ENCODE data around the gene FBLN2.

FBLN2 gene

GRCh38 chr3:13624671-13625125 lies 75.8 kb downstream of the FBLN2 start:
- no peak for TF ChIP-seq CTCF (IDR thresholded peaks at IDR 0.05; ENCODE audit: control insufficient read depth, insufficient read depth, low read depth, low read length, missing control alignments)
- no peak overlapping the region for H3K4me3 ChIP-seq (ENCODE audit: control insufficient read depth, low read depth, low read length)
- no peak for DNase-seq (ENCODE audit: low read depth)

GRCh38 chr3:13626396-13626795 lies 77.5 kb downstream of the FBLN2 start:
- no peak overlapping the region for H3K4me3 ChIP-seq (ENCODE audit: control insufficient read depth, low read depth, low read length)
- no peak for TF ChIP-seq CTCF (IDR thresholded peaks at IDR 0.05; ENCODE audit: control insufficient read depth, insufficient read depth, low read depth, low read length, missing control alignments)
- DNase-seq (ENCODE audit: low read depth): no peak

- H3K4me3 ChIP-seq (ENCODE audit: control insufficient read depth, low read depth, low read length): no peak overlapping the region
- TF ChIP-seq CTCF (IDR thresholded peaks at IDR 0.05; ENCODE audit: control insufficient read depth, insufficient read depth, low read depth, low read length, missing control alignments): no peak
Observed at GRCh38 chr3:13626915-13627460, 78.1 kb downstream of the FBLN2 start.

GRCh38 chr3:13627681-13628080 lies 78.8 kb downstream of the FBLN2 start:
- no peak for DNase-seq (ENCODE audit: low read depth)
- TF ChIP-seq CTCF (IDR thresholded peaks at IDR 0.05; ENCODE audit: control insufficient read depth, insufficient read depth, low read depth, low read length, missing control alignments): no peak
- no peak overlapping the region for H3K4me3 ChIP-seq (ENCODE audit: control insufficient read depth, low read depth, low read length)

More at GRCh38 chr3:13626915-13627460, 78.1 kb downstream of the FBLN2 start:
- DNase-seq (ENCODE audit: low read depth): no peak

- no peak for DNase-seq (ENCODE audit: low read depth)
- H3K4me3 ChIP-seq (ENCODE audit: control insufficient read depth, low read depth, low read length): no peak overlapping the region
- no peak for TF ChIP-seq CTCF (IDR thresholded peaks at IDR 0.05; ENCODE audit: control insufficient read depth, insufficient read depth, low read depth, low read length, missing control alignments)
Observed at GRCh38 chr3:13628432-13628831, 79.5 kb downstream of the FBLN2 start.

- TF ChIP-seq CTCF (IDR thresholded peaks at IDR 0.05; ENCODE audit: control insufficient read depth, insufficient read depth, low read depth, low read length, missing control alignments): no peak
- no peak overlapping the region for H3K4me3 ChIP-seq (ENCODE audit: control insufficient read depth, low read depth, low read length)
- no peak for DNase-seq (ENCODE audit: low read depth)
Observed at GRCh38 chr3:13628841-13629551, 80.1 kb downstream of the FBLN2 start.

All from AG09309 (cell line).